Neural cell (in vitro differentiated cells): Measurements from ENCODE around the gene CDKN2AIPNL.

Experiments
- CTCF ChIP-seq: fragments of 450-650 bp; IDR thresholded peaks from 2 replicates; pipeline ENCODE4 v1.5.1; 2014; ENCODE audit warnings: antibody characterized with exemption, mild to moderate bottlenecking, moderate library complexity; ENCODE audit not compliant: poor library complexity, severe bottlenecking
- EZH2 ChIP-seq: fragments of 200-600, 300-800 bp; shearing (Covaris generic), sonication (generic); IDR thresholded peaks from 2 replicates; pipeline ENCODE4 v1.6.1; 2014; ENCODE audit warnings: antibody characterized with exemption, low read length, borderline replicate concordance, mild to moderate bottlenecking; ENCODE audit not compliant: insufficient read depth, poor library complexity, severe bottlenecking
- MXI1 ChIP-seq: fragments of 450-650 bp; conservative IDR thresholded peaks from 2 replicates; pipeline ENCODE4 v1.6.1; 2014; ENCODE audit warnings: antibody characterized with exemption, mild to moderate bottlenecking; ENCODE audit not compliant: poor library complexity, severe bottlenecking
- POLR2AphosphoS5 ChIP-seq: IDR thresholded peaks from 2 replicates; pipeline ENCODE4 v1.6.1; 2012
- RAD21 ChIP-seq: fragments of 450-650 bp; conservative IDR thresholded peaks from 2 replicates; pipeline ENCODE4 v1.6.1; 2014; ENCODE audit warnings: antibody characterized with exemption, mild to moderate bottlenecking, moderate library complexity
- REST ChIP-seq: IDR thresholded peaks from 2 replicates; pipeline ENCODE4 v1.6.1; 2012; ENCODE audit warnings: borderline replicate concordance
- TAF1 ChIP-seq: IDR thresholded peaks from 2 replicates; pipeline ENCODE4 v1.6.1; 2012; ENCODE audit warnings: low read depth

GRCh38 chr5:134435560-134435959 is 23.9 kb upstream of the CDKN2AIPNL start:
- no peak for TF ChIP-seq CTCF
- no peak for TF ChIP-seq TAF1
- no peak for TF ChIP-seq REST
- no peak for TF ChIP-seq EZH2
- TF ChIP-seq POLR2AphosphoS5 = no peak
- no peak for TF ChIP-seq RAD21
- TF ChIP-seq MXI1 = no peak
